HT-29 (cell line): ENCODE data around the gene ITSN2. TPM values are rescaled to one million over a fixed set of nuclear protein-coding genes. Genes with fewer than 3 reads are reported as not detected.

ENCODE experiments used
- DNase-seq: peaks from one replicate; pipeline ENCODE4 v3.0.0-alpha.2; 2015; ENCODE audit warnings: low spot score
- total RNA-seq: library from RNA; depleted of rRNA; stranded (reverse); fragments of >200 nt; shearing (Covaris generic); gene quantifications from 2 replicates; pipeline ENCODE4 v1.2.3, GENCODE V29; 2014

Gene ITSN2
- total RNA-seq, 1 experiment from 2014 or later, result 28.1 TPM

- no peak for DNase-seq
Observed at GRCh38 chr2:24272161-24272802, 88.1 kb downstream of the ITSN2 start.

- DNase-seq, result peak; percentile 5
Observed at GRCh38 chr2:24269265-24269664, 91.1 kb downstream of the ITSN2 start.

GRCh38 chr2:24265212-24265611 lies 95.1 kb downstream of the ITSN2 start:
- no peak for DNase-seq

- no peak for DNase-seq
Observed at GRCh38 chr2:24262421-24262970, 97.8 kb downstream of the ITSN2 start.

- no peak for DNase-seq
Observed at GRCh38 chr2:24261441-24261840, 98.9 kb downstream of the ITSN2 start.

- no peak for DNase-seq
Observed at GRCh38 chr2:24259316-24259715, 101.0 kb downstream of the ITSN2 start.

- DNase-seq, result no peak
Observed at GRCh38 chr2:24258718-24259117, 101.6 kb downstream of the ITSN2 start.

GRCh38 chr2:24253303-24253919 lies 106.9 kb downstream of the ITSN2 start:
- no peak for DNase-seq

GRCh38 chr2:24247592-24247991 lies 112.7 kb downstream of the ITSN2 start:
- DNase-seq, result no peak

- DNase-seq, result no peak
Observed at GRCh38 chr2:24247164-24247563, 113.2 kb downstream of the ITSN2 start.

- DNase-seq, result no peak
Observed at GRCh38 chr2:24245986-24246776, 114.2 kb downstream of the ITSN2 start.

GRCh38 chr2:24241528-24241927 lies 118.8 kb downstream of the ITSN2 start:
- no peak for DNase-seq

GRCh38 chr2:24239553-24239952 lies 120.8 kb downstream of the ITSN2 start:
- no peak for DNase-seq

GRCh38 chr2:24238158-24238557 lies 122.2 kb downstream of the ITSN2 start:
- no peak for DNase-seq

- no peak for DNase-seq
Observed at GRCh38 chr2:24237313-24237712, 123.0 kb downstream of the ITSN2 start.

- no peak for DNase-seq
Observed at GRCh38 chr2:24233321-24233720, 127.0 kb downstream of the ITSN2 start.

- DNase-seq, result no peak
Observed at GRCh38 chr2:24231461-24231881, 128.9 kb downstream of the ITSN2 start.

- peak; percentile 31 for DNase-seq
Observed at GRCh38 chr2:24228470-24228869, 131.9 kb downstream of the ITSN2 start.

GRCh38 chr2:24225499-24226242 lies 134.7 kb downstream of the ITSN2 start:
- no peak for DNase-seq

- DNase-seq, result no peak
Observed at GRCh38 chr2:24222946-24223345, 137.4 kb downstream of the ITSN2 start.

GRCh38 chr2:24221343-24222050 lies 138.8 kb downstream of the ITSN2 start:
- DNase-seq, result no peak
